ENCODE results near the gene CCR9.

Gene CCR9

GRCh38 chr3:45873036-45873435 lies 13.3 kb upstream of the CCR9 start:
- H3K27ac ChIP-seq, result no peak overlapping the region
- no peak for TF ChIP-seq CTCF (IDR thresholded peaks at IDR 0.05)
- TF ChIP-seq ZFX (IDR thresholded peaks at IDR 0.05; ENCODE audit: borderline replicate concordance), result no peak

GRCh38 chr3:45873638-45874037 lies 12.7 kb upstream of the CCR9 start:
- TF ChIP-seq ZFX (IDR thresholded peaks at IDR 0.05; ENCODE audit: borderline replicate concordance) (no peak), CTCF (IDR thresholded peaks at IDR 0.05) (no peak)
- H3K27ac ChIP-seq, result no peak overlapping the region

GRCh38 chr3:45874677-45875346 lies 11.5 kb upstream of the CCR9 start:
- TF ChIP-seq ZFX (IDR thresholded peaks at IDR 0.05; ENCODE audit: borderline replicate concordance) (no peak), CTCF (IDR thresholded peaks at IDR 0.05) (no peak)
- no peak overlapping the region for H3K27ac ChIP-seq

GRCh38 chr3:45878124-45878523 lies 8.2 kb upstream of the CCR9 start:
- TF ChIP-seq CTCF (IDR thresholded peaks at IDR 0.05) (no peak), ZFX (IDR thresholded peaks at IDR 0.05; ENCODE audit: borderline replicate concordance) (no peak)
- no peak overlapping the region for H3K27ac ChIP-seq

GRCh38 chr3:45880725-45881077 lies 5.6 kb upstream of the CCR9 start:
- TF ChIP-seq ZFX (IDR thresholded peaks at IDR 0.05; ENCODE audit: borderline replicate concordance), result no peak
- no peak for TF ChIP-seq CTCF (IDR thresholded peaks at IDR 0.05)
- no peak overlapping the region for H3K27ac ChIP-seq

- TF ChIP-seq ZFX (IDR thresholded peaks at IDR 0.05; ENCODE audit: borderline replicate concordance) (no peak), CTCF (IDR thresholded peaks at IDR 0.05) (no peak)
- H3K27ac ChIP-seq, result no peak overlapping the region
These were observed 5.0 kb upstream of the CCR9 start for GRCh38 chr3:45881078-45882022.
